Mucosa of stomach (tissue), 1 donor: Measurements from ENCODE around the gene PDCD2L.
A peak's percentile ranks its signal among the peaks of the same experiment; 100 is the strongest.
"Not testable (repeated sequence)": the region's sequence is repeated elsewhere in the genome, so short reads cannot be mapped to it uniquely, and the experiment has no call there.

Experiments used
- H3K27me3 ChIP-seq: one replicate; pipeline ENCODE4 v1.7.0; 2013; ENCODE audit warnings: mild to moderate bottlenecking, low read length; ENCODE audit not compliant: control insufficient read depth, insufficient read depth
- H3K36me3 ChIP-seq: one replicate; pipeline ENCODE4 v1.7.0; 2013; ENCODE audit warnings: low read length; ENCODE audit not compliant: control insufficient read depth, insufficient read depth
- H3K4me1 ChIP-seq: one replicate; pipeline ENCODE4 v1.7.0; 2013; ENCODE audit warnings: mild to moderate bottlenecking, low read length; ENCODE audit not compliant: control insufficient read depth, insufficient read depth
- H3K4me3 ChIP-seq: one replicate; pipeline ENCODE4 v1.7.0; 2013; ENCODE audit warnings: low read length
- H3K9ac ChIP-seq: one replicate; pipeline ENCODE4 v1.7.0; 2013; ENCODE audit warnings: mild to moderate bottlenecking, low read length, moderate library complexity
- H3K9me3 ChIP-seq: one replicate; pipeline ENCODE4 v1.7.0; 2013; ENCODE audit warnings: mild to moderate bottlenecking, low read length, moderate library complexity; ENCODE audit not compliant: control insufficient read depth
- donor health status: Pancreatic carcinoma.

The PDCD2L gene

DNA sequence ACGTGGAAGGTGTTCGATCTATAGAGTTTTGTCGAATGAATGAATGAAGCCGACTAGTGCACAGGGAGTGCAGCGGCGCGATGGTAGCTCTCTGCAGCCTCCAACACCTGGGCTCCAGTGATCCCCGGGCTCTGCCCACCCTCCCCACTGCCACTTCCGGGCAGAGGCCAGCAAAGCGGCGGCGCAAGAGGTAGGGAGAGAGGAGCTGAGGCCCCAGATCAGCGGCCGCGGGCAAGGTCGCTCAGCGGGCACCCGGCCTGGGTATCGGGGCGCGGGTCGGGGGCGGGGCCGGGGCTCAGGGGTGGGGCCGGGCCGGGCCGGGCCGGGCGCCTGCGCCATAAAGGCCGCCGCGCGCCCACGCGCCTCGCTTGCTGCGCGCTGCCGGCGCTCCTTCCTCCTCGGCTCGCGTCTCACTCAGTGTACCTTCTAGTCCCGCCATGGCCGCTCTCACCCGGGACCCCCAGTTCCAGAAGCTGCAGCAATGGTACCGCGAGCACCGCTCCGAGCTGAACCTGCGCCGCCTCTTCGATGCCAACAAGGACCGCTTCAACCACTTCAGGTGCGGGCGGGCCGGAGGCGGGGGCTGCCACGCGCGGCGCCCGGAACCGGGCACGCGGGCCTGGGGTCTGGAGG lies 39.3 kb upstream of the PDCD2L start, which contains the start of gene GPI:
TSS of gene GPI (plus strand) at position 367 of the 633 bp plus-strand sequence. CDS start at position 438, 71 bp downstream.
- Histone ChIP-seq H3K9me3 (no peaks in the 10 kb centered on the region), H3K4me1 (peaks cover 20% of the 10 kb centered on the region), H3K4me3 (peak within 1 kb of the TSS; percentile 85), H3K36me3 (peaks cover 12% of the 10 kb centered on the region), H3K27me3 (no peaks in the 10 kb centered on the region), H3K9ac (peak within 1 kb of the TSS; percentile 91)

DNA sequence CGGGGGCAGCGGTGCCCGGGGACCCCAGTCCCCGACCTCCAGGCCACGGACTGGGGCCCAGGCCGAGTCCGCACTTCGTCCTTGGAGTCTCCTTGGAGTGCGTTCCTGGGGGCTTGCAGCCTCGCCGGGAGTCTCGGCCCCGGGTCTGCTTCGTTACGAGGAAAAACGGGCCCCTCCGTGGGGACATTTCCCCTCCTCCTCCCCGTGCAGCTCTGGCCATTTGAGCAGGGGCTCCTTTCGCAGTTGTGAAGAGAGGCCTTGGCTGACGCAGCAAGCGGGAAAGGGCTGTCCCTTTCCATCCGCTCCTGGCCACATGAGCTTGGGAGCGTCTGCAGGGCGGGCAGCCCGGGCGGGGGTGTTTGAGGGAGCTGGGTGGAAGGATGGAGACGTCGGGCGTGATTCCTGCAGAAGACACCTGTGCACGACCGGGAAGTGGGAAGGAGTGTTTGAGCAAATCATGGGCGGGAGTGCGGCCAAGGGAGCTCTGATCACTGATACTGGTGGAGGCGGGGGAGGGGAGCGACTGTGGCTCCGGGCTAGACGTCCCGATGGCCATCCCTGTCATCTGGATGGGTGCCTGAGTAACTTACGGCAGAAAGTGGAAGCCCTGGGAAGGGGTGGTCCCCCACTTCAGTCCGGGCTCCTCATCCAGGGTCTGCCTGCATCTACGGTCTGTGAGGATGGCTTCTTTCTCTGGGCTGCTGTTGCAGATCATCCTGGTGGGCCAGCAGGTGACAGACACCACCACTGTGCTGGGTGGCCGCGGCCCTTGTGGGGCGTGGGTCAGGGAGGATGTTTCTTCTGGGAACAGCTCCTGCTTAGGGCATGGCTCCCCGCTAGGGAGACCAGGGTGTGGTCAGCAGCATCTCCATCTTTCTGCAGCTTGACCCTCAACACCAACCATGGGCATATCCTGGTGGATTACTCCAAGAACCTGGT lies 38.5 kb upstream of the PDCD2L start:
- Histone ChIP-seq H3K36me3 (peaks cover 12% of the 10 kb centered on the region), H3K9me3 (no peaks in the 10 kb centered on the region), H3K27me3 (no peaks in the 10 kb centered on the region), H3K4me1 (peaks cover 20% of the 10 kb centered on the region), H3K9ac (peak overlapping the region; percentile 91), H3K4me3 (peak overlapping the region; percentile 85)

DNA sequence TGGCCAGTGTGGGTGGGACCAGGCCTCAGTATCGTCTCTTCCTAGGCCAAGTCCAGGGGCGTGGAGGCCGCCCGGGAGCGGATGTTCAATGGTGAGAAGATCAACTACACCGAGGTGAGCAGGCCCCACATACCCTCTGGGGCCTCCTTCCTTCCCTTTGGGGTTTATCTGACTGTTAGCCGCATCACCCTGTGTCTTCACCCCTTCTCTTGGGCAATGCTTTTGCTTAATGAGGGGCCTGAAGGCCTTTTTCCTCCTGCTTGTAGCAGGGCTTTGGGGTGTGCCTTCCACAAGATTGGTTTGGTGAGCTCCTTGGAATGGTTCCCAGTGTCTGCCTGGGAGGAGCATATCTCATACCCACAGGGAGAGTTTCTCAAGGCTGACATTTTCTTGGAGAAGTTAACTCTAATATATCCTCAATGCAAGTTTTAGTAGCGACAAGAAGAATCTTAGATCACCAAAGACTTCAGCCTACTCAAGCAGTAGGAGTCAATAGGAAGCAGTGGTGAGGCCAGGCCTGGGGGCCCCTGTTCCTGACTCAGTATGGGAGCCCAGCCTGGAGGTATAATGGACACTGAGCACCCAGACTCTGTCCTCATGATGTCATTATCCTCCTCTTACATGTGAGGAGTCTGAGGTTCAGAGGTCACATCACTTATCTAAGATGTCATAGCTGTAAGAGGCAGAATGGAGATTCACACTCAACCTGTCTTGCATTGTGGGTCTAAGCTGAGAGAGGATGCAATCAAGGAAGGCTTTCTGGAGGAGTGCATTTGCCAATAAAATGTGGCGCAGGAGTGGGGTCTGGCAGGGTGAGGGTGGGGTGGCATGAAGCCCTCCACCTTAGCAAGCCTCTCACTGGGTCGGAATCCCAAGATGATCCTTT lies 37.2 kb upstream of the PDCD2L start:
- Histone ChIP-seq H3K4me1 (peaks cover 20% of the 10 kb centered on the region), H3K9ac (no peak overlapping the region), H3K9me3 (no peaks in the 10 kb centered on the region)

DNA sequence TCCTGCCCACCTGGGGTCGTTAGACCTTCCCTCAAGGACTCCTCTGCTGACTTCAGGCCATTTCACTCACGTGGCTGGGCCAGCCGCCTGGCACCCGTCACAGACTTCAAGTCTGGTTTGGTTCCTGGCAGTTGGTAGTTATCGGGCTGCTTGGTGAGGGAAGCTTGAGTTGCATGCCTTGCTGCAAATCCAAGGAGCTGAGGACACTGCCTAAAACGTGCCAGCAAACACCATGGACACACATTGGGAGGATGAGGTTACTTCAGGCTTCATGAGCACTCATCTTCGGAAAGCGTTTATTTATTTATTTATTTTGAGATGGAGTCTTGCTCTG lies 36.6 kb upstream of the PDCD2L start:
- H3K27me3 ChIP-seq: no peaks in the 10 kb centered on the region
- peaks cover 12% of the 10 kb centered on the region for H3K36me3 ChIP-seq
- no peak overlapping the region for H3K9ac ChIP-seq
- H3K4me3 ChIP-seq: no peak overlapping the region
- peaks cover 20% of the 10 kb centered on the region for H3K4me1 ChIP-seq
- no peaks in the 10 kb centered on the region for H3K9me3 ChIP-seq

More for the DNA sequence above, 37.2 kb upstream of the PDCD2L start:
- no peaks in the 10 kb centered on the region for H3K27me3 ChIP-seq
- no peak overlapping the region for H3K4me3 ChIP-seq
- H3K36me3 ChIP-seq: peaks cover 12% of the 10 kb centered on the region

DNA sequence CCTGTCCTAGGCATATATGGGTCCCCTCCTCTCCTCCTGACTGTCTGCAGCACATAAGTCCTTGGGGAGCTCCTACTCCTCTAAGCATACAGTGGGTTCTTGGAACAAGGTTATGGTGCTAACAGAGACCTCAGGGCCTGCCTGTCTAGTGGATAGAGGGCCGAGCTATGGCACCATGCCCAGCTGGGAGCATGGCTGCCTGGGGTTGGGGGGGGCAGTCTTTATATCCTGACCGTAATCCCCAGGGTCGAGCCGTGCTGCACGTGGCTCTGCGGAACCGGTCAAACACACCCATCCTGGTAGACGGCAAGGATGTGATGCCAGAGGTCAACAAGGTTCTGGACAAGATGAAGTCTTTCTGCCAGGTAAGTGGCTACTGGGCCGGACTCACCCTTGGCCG lies 35.9 kb upstream of the PDCD2L start:
- no peak overlapping the region for H3K4me3 ChIP-seq
- no peaks in the 10 kb centered on the region for H3K27me3 ChIP-seq
- H3K9ac ChIP-seq: no peak overlapping the region
- H3K4me1 ChIP-seq: peaks cover 20% of the 10 kb centered on the region
- peaks cover 12% of the 10 kb centered on the region for H3K36me3 ChIP-seq
- H3K9me3 ChIP-seq: no peaks in the 10 kb centered on the region

DNA sequence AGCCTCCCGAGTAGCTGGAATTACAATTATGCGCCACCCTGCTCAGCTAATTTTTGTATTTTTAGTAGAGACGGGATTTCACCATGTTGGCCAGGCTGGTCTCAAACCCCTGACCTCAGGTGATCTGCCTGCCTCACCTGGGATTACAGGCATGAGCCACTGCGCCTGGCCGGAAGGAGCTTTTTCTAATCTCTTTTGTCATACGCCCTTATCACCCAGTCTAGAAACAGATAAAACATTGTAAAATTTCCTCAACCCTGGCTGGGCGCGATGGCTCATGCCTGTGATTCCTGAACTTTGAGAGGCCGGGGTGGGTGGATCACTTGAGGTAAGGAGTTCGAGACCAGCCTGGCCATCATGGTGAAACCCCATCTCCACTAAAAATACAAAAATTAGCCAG lies 35.0 kb upstream of the PDCD2L start:
- Histone ChIP-seq H3K4me1 (peaks cover 20% of the 10 kb centered on the region), H3K36me3 (peaks cover 13% of the 10 kb centered on the region)
- H3K9me3 ChIP-seq, H3K9ac ChIP-seq, H3K27me3 ChIP-seq, H3K4me3 ChIP-seq: not testable (repeated sequence)

DNA sequence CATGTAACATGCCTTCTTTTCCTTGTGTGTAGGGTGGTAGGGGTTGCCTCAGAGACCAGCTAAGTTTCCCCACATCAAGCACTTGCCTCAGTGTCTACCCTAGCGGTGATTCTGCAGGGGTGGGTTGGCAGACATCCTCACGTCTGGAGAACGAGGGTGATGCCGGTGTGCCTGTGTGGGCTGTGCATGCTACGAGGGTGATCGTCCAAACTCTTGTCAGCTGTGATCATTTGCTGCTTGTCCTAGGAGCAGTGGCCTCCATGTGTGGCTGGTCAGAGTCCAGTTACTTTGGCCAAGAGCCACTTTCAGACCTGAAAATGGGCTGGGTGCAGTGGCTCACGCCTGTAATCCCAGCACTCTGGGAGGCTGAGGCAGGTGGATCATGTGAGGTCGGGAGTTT lies 34.1 kb upstream of the PDCD2L start:
- H3K4me3 ChIP-seq: no peak overlapping the region
- H3K4me1 ChIP-seq: peaks cover 20% of the 10 kb centered on the region
- H3K9ac ChIP-seq: no peak overlapping the region
- peaks cover 21% of the 10 kb centered on the region for H3K36me3 ChIP-seq
- no peaks in the 10 kb centered on the region for H3K27me3 ChIP-seq
- H3K9me3 ChIP-seq: no peaks in the 10 kb centered on the region

DNA sequence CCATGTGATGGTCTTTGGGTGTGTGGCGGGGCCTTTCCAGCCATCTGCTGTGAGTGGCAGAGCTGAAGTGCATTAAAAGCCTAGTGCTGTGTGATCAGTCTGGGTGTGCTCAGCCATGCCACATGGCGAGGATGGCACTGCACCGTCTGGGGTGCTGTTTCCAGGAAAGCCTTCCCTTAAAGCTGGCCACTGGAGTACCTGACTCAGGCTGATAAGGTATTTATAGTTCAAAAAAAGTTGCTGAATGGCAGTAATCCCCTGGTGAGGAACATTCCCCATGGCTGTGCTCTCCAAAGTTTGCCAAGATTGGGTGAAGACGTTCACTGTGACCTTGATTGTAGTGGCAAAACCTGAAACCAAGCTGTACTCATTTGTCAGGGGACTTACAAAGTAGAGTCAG lies 33.2 kb upstream of the PDCD2L start:
- H3K9me3 ChIP-seq: no peaks in the 10 kb centered on the region
- H3K9ac ChIP-seq: no peak overlapping the region
- H3K4me3 ChIP-seq: no peak overlapping the region
- H3K4me1 ChIP-seq: peaks cover 16% of the 10 kb centered on the region
- peaks cover 27% of the 10 kb centered on the region for H3K36me3 ChIP-seq
- no peaks in the 10 kb centered on the region for H3K27me3 ChIP-seq

DNA sequence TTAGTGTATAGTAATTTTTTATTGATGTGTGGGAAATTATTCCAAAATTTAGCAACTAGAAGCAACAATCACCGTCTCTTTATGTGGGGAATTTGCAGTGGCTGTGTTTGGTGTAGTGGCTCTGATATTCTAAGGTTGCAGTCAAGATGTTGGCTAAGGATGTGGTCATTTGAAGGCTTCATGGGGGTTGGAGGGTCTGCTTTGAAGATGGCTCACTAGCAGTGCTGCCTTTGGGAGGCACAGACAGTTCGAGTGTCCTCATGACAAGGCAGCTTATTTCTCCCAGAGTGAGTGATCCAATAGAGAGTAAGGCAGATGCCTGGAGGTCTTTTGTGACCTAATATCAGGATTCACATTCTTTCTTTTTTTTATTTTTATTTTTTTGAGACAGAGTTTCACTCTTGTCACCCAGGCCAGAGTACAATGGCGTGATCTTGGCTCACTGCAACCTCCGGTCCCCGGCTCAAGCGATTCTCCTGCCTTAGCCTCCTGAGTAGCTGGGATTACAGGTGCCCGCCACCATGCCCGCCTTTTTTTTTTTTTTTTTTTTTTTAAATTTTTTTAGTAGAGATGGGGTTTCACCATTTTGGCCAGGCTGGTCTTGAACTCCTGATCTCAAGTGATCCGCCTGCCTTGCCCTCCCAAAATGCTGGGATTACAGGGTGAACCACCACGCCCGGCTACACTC lies 30.5 kb upstream of the PDCD2L start:
- Histone ChIP-seq H3K4me1 (no peaks in the 10 kb centered on the region), H3K4me3 (no peak overlapping the region), H3K27me3 (no peaks in the 10 kb centered on the region), H3K9ac (no peak overlapping the region), H3K36me3 (peaks cover 25% of the 10 kb centered on the region), H3K9me3 (no peaks in the 10 kb centered on the region)

DNA sequence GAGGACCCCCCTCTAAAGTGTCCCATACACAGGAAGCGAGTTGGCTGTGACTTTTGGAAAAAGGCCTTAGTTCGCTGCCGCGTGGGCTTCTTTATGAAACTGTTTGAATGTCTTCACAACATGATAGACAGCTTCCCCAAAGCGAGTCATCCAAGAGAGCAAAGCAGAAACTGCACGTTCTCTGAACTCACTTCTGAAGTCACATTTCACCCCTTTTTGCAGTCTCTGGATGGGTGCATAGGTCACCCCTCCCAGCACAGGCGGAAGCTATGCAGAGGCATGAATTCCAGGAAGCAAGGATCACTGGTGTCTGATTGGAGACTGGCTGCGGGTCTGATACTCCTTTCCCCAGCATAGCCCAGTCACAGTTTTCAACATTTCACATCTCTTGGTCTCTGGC lies 28.6 kb upstream of the PDCD2L start:
- Histone ChIP-seq H3K9ac (no peak overlapping the region), H3K36me3 (peaks cover 39% of the 10 kb centered on the region), H3K4me3 (no peak overlapping the region), H3K9me3 (no peaks in the 10 kb centered on the region), H3K27me3 (no peaks in the 10 kb centered on the region), H3K4me1 (no peaks in the 10 kb centered on the region)

DNA sequence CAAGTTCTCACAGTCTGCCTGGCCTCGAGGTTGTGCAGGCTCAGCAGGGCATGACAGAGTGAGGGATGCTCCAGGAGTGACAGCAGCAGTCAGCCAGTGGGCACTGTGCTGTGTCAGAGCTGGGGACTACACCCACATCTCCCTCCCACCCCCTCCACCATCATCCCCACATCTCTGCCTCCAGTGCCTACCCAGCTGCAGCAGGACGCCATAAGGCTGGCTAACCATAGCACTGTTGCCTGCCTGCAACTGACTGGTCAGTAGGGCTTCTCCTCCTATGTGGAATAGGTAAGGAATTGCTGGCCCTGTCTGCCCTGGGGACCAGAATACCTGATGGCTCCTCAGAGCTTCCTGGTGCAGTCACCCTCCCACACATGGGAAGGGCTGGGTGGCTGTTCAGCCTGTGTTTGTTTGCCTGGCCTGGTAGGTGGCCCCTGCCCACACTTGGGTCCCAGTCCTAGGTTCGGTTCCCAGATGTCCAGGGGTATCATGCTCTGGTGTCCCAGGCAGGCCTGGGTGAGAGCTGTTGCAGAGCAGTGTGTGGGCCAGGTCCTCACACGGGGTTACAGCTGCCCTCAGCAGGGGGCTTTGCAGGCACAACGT lies 23.5 kb upstream of the PDCD2L start:
- H3K27me3 ChIP-seq: no peaks in the 10 kb centered on the region
- peaks cover 49% of the 10 kb centered on the region for H3K36me3 ChIP-seq
- H3K9me3 ChIP-seq: no peaks in the 10 kb centered on the region
- no peak overlapping the region for H3K4me3 ChIP-seq
- H3K4me1 ChIP-seq: peaks cover 6% of the 10 kb centered on the region
- H3K9ac ChIP-seq: no peak overlapping the region
